HG03095 (cell line): ENCODE results near the gene GADD45GIP1.

Source experiments
- ATAC-seq: cut with Tn5 transposase; IDR thresholded peaks from one replicate; pipeline ENCODE4 v1.9.1; 2021; ENCODE audit warnings: moderate library complexity; ENCODE audit not compliant: unreplicated experiment

The GADD45GIP1 gene

DNA sequence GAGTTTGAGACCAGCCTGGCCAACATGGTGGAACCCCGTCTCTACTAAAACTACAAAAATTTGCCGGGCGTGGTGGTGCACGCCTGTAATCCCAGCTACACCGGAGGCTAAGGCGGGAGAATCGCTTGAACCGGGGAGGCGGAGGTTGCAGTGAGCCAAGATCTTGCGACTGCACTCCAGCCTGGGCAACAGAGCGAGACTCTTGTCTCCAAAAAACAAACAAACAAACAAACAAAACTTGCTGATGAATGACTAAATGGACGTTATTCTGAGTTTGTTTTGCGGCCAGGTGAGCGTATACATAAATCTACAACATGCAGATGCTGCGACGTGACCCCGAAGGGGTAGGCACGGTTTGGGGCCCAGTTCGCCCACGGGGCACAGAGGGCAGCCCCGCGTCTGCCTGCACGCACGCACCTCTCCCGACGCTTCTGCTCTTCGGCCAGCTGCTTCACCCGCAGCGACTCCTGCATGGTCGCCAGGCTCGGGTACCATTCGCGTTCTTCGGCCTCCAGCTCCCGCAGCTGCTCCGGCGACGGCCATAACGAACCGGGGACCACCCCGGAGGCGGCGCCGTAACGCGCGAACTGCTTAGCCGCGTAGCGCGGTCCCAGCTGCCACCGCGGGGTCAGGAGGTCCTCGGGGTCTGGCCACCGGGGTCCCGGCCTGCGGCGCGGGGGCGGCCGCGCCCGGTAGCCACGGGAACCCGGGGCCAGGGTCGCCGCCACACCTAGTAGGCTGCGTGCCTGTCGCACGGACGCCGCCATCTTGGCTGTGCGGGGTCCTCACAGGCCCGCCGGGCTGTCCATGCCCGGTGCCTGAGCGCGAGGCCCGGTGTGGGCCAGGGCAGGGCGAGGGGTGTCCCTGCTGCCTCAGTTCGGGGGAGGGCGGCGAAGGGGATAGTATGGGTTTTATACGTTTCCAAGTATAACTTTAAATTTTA, at the start of gene GADD45GIP1:
TSS of gene GADD45GIP1 (minus strand) at position 778 of the 943 bp plus-strand sequence. CDS start at position 767, 11 bp downstream.
- peak; percentile 63 for ATAC-seq

DNA sequence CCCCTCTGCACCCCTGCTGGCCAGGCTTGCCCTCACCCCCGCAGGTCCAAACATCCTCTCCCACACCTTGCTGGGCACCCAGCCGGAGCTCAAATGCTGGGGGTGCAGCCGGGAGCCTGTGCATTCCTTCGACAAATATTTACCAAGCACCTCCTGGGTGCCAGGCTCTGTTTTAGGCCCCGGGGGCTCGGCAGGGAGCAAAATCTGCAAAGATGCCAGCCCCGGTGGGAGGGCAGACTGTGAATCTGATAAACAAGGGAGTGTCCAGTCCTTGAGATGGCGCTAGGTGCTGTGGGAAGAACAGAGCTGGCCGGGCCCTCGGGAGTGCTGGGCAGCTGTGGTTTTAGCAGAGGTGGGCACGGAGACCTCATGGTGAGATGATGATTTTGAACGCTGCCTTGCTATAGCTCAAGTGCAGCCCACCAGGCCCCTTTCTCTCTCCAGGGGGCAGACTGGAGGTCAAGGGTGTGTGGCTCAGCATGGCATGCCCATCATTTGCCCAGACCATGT, 48.9 kb upstream of the GADD45GIP1 start:
- no peak for ATAC-seq

DNA sequence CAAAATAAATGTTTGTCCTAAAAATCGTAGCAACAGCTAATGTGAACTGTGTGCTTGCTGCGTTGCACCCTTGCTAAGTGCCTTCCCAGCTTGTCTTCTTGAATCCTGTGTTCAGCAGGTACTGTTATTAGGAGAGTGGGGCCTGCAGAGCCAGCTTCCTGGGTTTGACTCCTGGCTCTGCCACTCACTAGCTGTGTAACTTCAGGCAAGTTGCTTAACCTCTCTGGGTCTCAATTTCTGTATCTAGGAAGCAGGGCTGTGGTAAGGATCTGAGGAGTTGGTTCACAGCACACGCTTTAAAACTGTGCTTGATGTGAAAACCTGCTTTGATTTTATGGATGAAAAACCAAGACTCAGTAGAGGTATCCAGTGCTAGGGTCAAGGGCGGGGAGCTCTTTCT, 48.2 kb upstream of the GADD45GIP1 start:
- ATAC-seq: no peak

DNA sequence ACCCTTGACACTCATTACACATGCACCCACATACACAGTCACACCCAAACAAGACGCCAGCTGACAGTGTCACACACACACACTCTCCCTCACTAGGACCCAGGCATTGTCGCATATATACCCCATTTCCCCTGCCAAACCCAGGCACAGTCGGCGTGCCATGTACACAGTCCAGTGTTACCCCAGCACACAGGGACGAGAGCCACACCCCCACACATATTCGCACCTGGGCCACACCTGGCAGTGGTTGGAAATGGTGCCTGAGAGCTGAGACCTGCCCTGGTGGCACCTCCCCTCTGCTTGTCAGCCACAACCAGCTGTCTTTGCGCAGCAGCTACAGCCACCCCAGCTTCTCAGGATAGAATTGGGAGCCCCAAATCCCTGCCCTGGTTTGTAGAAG, 47.2 kb upstream of the GADD45GIP1 start:
- ATAC-seq: no peak

DNA sequence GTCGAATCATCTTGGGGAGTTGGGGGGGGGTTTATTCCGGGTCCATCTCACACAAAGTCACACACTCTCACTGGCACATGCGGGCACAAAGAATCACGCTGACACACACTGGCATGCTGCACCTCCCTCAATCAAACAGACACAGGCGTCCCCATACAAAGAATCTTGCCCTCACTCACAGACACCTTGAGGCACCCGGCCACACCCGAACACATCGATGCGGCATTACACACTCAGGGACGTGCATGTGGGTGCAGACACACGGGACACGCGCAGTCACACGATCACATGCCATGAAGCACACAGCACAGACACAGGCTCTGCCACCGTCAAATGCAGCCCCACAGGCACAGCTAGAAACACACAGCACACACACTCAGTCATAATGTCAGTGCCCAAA, 46.1 kb upstream of the GADD45GIP1 start:
- no peak for ATAC-seq

DNA sequence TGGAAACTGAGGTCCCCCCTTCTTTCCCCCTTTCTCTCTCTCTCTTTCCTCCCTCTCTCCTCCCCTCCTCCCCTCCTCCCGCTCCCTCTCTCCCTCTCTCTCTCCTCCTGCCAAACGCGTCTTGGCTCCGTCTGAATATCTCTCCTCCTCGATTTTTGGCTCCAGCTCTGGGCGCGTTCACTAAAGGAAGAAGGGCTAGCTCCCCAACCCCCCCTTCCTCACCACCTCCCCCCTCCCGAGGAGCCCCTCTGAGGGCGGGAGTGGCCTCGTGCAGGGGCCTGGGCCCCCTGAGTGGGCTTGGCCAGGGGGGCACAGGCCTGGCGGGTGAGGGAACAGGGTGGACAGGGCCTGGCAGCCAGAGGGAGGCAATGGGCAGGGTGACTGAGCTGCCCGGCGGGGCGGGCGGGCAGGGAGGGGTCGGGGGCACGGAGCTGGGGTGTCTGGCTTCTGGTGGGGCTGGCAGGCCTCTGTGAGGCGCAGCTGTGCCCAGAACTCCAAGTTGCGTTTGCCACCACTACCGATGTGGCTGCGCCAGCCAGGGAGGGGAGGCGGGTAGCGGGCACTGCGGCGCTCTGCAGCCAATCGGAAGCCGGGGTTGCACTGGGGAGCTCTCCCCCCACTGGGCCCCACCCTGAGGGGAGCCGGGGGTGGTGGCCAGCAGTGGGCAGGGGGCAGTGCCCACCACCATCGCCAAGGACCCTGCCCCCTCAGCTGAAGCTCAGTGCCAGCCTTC, 45.3 kb upstream of the GADD45GIP1 start:
- ATAC-seq: no peak

DNA sequence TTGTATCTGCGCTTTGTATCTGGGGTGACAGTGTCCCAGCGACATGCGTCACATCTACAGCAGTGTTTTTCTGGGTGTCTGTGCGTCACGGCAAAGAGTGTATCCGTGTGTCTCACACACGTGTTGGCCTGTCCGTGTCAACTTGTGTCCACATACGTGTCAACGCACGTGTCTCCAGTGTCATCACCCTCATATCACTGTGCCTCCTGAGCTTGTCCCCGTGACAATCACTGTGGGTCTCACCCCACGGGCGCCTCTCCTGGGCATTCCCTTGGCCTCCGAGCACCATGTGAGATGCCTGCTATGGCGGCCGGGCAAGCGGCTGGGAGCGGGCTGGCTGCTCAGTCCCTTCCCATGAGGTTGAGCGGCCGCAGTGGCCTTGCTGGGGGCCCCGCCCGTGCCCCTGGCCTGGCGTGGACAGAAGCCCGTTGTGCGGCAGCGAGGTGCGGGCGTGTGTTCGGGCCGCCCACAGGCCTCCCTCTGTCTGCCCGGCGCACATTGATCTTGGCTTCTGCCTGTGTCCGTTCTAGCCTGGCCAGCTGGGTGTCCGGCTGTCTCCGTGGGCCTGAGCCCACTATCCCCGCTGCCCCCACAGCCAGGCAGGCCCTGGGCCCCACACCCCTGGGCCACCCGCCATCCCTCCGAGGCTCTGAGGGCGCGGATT, 44.6 kb upstream of the GADD45GIP1 start:
- no peak for ATAC-seq

DNA sequence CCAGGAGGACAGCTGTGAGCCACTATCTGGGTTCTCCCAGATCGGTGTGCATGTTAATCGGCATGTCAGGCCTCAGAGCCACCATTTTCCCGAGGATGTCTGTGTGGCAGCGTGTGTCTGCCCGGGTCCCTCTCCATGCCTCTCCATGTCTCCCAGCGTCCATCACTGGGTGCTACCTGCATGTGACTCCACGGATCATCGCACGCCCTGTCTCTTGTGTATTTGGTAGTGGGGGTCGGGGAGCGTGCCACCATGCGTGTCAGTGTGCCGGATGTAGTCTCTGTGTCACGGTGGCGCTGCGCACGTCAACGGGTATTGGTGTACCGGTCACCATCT, 44.1 kb upstream of the GADD45GIP1 start:
- no peak for ATAC-seq

DNA sequence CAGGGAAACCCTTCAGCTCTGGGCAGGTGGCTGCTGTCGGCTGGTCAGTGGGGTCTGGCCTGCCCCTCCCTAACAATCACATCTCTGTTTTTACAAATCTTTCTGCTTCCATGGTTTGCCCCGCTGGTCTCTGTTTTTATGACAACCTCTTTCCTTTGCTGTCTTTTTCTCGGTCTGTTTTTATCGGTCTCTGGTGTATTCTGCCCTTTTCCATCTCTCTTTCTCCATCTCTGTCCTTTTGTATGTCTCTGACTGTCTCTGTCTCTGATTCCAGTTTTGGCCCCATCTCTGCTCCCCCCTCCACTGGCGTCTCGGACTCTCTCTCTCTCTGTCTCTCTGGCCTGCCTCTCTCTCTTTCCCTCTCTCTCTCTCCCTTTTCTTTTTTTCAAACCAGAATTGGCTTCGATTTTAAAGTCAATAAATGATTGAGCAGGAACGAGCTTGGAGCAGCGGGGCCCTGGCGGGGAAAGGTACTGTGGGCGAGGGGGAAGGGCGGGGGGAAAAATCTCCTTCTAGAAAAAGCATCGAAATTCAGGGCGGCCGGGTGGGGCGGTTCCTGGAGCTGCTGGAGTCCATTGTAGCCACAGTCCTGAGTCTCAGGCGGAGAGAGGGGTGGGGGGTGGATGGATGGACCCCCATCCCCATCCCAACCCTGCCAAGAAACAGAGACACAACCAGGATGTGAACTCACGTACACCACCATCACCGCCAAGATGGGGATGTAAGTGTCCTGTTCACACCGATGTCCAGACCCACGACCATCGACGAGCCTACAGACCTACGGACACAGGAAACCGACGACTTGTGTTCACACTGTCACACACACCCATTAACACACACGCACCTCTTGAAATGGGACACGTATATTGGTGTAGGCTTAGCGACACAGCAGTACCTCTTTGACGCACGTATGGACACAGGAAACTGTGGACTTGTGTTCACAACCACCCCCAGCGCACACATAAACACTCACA, 41.2 kb upstream of the GADD45GIP1 start:
- no peak for ATAC-seq

DNA sequence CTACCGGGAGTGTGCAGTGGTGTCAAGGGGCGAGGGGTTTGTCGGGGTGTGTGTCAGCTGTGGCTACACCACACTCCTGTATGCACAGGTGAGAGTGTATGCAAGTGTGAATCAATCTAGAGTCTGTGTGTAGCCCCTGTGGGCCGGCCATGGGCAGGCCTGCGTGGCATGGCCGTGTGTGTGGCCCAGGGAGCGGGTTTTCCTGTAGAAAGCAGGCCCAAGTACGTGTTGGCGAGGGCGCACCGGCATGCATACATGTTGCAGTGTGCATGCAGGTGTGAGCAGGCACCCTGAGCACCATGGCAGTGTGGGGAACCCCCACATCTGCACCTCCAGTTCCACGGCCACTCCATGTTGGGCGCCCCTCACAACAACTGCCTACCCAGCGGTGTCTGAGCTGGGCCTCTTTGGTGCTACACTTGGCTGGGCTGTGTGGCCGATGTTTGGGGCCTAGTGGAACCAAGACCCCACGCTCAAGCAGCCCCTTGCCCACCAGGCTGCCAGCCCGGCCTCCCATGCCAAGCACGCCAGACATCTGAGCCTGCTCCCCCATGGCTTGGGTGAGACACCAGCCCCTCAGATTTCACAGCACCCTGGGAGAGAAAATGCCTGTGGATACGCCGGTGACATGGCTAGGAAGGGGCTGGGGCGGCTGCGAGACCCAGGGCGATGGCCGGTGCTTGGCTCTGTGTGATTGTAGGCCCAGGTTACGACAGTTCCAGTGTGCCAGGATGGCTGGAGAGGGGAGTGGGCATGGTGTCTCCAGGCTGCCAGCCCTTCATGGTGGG, 40.4 kb upstream of the GADD45GIP1 start:
- ATAC-seq: no peak

DNA sequence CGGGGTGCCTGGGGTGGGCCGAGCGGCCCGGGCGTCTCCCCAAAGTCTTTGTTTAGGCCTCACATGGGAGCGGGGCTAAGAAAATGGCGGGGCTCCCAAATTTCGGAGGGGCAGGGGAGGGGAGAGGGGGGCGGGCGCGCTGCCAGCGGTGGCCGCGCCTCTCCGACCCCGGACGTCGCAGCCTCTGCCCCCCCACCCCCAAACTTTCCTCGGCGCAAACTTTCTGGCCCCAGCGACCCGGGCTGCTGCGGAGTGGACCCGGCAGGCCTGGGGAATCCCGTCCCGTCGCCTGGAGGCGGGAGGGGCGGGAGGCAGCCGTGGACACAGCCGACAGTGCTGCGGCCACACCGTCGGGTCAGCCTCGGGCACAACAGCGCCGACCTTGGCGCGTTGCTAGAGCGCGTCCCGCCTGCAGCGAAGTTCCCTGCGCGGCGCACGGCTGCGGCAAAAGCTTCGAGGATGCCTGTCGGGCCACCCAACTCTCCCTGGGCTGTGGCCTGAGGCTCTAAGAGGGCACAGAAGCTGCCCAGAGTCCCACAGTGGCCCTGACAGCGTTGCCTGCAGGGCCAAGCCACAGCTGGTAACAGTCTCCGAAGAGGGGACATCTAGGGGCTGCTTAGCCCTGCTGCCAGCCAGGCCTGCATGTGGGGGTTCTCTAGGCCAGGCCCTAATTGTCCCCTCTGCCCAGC, 39.5 kb upstream of the GADD45GIP1 start:
- no peak for ATAC-seq

DNA sequence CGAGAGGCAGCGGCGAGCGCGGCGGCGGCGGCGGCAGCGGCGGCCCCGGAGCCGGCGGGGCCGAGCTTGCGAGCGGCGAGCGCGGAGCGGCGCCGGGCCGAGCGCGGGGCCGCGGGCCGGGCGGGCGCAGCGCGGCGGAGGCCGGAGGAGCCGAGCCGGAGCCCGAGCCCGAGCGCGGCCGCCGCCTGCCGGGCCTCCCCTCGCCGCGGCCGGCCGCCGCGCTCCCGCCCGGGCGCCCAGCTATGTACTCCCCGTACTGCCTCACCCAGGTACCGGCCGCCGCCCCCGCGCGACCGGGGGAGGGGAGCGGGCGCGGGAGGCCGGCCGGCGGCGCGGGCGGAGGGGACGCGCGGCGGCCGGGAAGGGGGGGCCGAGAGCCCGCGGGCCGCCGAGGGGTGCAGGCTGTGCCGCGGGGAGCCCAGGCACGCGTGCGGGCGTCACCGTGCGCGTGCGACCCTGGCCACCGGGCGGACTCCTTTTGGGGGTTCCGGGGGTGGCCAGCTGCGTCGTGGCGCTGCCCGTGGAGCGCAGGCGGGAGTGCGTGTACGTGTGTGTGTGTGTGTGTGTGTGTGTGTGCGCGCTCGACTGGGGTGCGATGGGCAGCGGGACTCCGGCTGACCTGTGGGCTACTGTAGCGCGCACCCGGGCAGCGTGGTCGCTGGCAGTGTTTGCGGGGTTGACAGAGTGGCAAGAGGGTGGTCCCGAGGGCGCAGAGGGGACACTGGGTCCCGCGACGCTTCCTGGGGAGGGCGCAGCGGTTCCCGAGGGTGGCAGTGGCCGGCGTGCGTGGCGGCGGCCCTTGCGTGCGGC, 38.8 kb upstream of the GADD45GIP1 start:
- ATAC-seq: no peak

DNA sequence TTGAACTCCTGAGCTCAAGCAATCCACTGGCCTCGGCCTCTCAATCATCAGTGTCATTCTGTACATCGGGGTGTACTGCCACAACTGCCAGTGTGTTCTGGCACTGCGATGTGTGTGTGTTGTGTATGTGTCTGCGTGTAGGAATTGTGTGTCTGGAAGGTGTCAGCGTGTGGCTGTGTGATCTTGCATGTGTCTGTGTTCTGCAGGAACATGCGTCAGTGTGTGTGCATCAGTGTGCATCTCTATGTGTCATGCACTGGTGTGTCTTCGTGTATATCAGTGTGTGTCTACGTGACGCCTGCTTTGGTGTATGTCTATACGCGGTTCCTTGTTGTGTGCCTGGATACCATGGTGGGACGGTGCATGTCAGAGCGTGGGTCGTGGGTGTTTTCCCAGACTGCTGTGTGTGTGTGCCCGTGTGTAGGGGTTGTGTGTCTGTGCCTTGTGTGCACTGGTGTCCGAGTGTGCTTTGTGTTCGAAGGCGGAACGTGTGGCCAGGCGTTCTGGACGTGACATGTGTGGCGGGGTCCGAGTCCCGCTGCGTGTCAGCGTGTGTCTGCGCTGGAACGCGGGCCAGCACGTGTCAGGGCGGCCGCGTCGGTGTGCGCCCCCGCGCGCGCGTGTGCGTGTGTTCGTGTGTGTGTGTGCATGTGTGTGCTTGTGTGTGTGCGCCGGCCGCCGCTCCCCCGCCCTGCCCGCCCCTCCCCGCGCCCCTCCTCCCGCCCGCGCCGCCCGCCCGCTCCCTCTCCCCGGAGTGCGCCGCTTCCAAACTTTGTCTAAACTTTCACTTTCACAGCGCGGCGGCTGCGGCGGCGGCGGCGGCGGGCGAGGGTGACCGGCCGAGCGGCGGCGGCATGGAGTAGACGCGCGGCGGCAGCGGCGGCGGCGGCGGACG, 37.9 kb upstream of the GADD45GIP1 start, which contains the start of gene NFIX:
TSS of gene NFIX (plus strand) at position 775 of the 895 bp plus-strand sequence. CDS start 363 bp downstream, outside the sequence.
- no peak for ATAC-seq

DNA sequence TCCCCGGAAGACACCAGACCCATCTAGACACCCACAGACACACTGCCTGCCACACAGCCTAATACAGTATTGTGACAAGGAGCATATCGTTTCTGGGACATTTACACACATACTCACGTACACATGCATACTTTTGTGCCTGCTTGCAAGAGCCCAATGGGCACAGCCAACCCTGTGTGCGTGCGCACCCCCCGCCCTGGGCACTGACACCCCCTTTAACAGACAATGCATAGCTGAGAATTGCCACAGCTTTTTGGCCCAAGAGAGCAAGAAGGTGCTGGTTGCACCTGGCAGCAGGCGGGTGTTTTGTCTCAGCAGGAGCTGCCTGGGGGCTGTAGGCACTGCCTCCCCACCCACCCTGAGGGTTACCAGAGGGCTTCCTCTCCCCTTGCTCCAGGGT, 36.5 kb upstream of the GADD45GIP1 start:
- ATAC-seq: no peak

DNA sequence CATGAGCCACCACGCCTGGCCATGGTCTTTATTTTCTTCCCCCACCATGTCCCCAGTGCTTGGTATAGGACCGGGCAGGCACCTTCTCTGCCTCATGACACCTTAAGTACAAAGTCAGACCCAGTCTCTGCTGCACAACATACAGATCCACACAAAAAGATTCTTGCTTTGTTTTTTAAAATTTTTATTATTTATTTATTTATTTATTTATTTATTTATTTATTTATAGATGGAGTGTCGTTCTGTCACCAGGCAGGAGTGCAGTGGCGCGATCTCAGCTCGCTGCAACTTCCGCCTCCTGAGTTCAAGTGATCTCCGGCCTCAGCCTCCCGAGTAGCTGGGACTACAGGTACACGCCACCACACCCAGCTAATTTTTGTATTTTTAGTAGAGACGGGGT, 35.7 kb upstream of the GADD45GIP1 start:
- no peak for ATAC-seq

DNA sequence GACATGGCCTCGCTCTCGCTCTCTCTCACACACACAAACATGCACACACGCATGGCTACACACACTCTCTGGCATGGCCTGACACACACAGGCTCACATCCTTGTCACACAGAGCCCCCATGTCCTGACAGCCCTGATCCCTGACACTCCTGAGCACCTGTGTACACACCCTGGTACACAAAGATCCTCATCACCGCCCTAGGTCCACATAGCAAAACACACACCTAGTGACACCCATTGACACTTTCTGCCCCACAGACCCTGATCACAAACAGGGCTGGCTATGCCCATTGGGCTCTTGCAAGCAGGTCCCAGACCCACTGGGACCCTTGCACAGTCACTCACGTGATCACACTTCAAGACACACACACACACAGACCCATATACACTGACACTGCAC, 34.3 kb upstream of the GADD45GIP1 start:
- ATAC-seq: no peak

DNA sequence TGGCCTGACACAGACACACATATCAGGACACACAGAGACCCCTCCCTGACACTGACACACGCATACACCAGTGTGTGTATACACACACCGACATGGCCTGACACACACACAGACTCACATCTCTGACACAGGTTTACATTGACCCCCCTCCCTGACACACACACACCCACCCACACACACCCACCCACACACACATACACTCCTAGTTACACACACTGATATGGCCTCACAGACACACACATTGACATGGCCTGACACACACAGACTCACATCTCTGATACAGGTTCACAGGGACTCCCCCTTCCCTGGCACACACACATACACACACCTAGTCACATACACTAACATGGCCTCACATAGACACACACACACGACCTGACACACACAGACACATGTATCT, 33.8 kb upstream of the GADD45GIP1 start:
- ATAC-seq: no peak
